HepG2 (cell line): ENCODE measurements around the gene ICAM5. TPM values are rescaled to one million over a fixed set of nuclear protein-coding genes. Genes with fewer than 3 reads are reported as not detected.

Experiments
- ATF5 ChIP-seq: sonication (generic); formaldehyde crosslinking; IDR thresholded peaks from 2 replicates; pipeline ENCODE4 v1.4.0; 2020; ENCODE audit warnings: mild to moderate bottlenecking, low read depth, missing genetic modification reagents
- MAZ ChIP-seq, 2 experiments: sonication (generic) in 1 of 2; formaldehyde crosslinking in 1 of 2; IDR thresholded peaks; 2 replicates each; pipeline versions ENCODE4 v1.5.0 to v1.6.1; 2012 to 2020; ENCODE audit warnings: low read depth in 2 of 2, mild to moderate bottlenecking in 2 of 2, borderline replicate concordance in 1 of 2, improper control_type of control experiment in 1 of 2, low read length in 1 of 2, missing genetic modification reagents in 1 of 2, moderate library complexity in 1 of 2
- RNF2 ChIP-seq: fragments of 450-650 bp; conservative IDR thresholded peaks from 2 replicates; pipeline ENCODE4 v1.6.1; 2016; ENCODE audit warnings: low read depth
- SKIL ChIP-seq: sonication (generic); formaldehyde crosslinking; IDR thresholded peaks from 2 replicates; pipeline ENCODE4 v1.8.0; 2022; ENCODE audit warnings: missing genetic modification reagents, mild to moderate bottlenecking, moderate library complexity, borderline replicate concordance
- TCF12 ChIP-seq, 2 experiments: fragments of 450-650 bp in 1 of 2; sonication (generic) in 1 of 2; formaldehyde crosslinking in 1 of 2; IDR thresholded peaks; 2 replicates each; pipeline versions ENCODE4 v1.6.1 to v1.8.0; 2017 to 2022; ENCODE audit warnings: antibody characterized with exemption in 1 of 2, mild to moderate bottlenecking in 1 of 2, missing genetic modification reagents in 1 of 2, moderate library complexity in 1 of 2
- ZFX ChIP-seq: sonication (generic); formaldehyde crosslinking; IDR thresholded peaks from 2 replicates; pipeline ENCODE4 v1.4.0; 2020; ENCODE audit warnings: mild to moderate bottlenecking, low read depth, missing genetic modification reagents, moderate library complexity
- ZNF232 ChIP-seq: sonication (generic); formaldehyde crosslinking; IDR thresholded peaks from 2 replicates; pipeline ENCODE4 v1.4.0; 2020; ENCODE audit warnings: missing genetic modification reagents, borderline replicate concordance
- ZNF274 ChIP-seq: sonication (generic); formaldehyde crosslinking; IDR thresholded peaks from 2 replicates; pipeline ENCODE4 v1.5.1; 2020; ENCODE audit warnings: mild to moderate bottlenecking, missing genetic modification reagents
- ZNF276 ChIP-seq: sonication (generic); formaldehyde crosslinking; IDR thresholded peaks from 2 replicates; pipeline ENCODE4 v1.4.0; 2020; ENCODE audit warnings: mild to moderate bottlenecking, low read depth, missing genetic modification reagents
- ZNF331 ChIP-seq: sonication (generic); formaldehyde crosslinking; IDR thresholded peaks from 2 replicates; pipeline ENCODE4 v1.4.0; 2020; ENCODE audit warnings: missing genetic modification reagents
- ZNF431 ChIP-seq: sonication (generic); formaldehyde crosslinking; IDR thresholded peaks from 2 replicates; pipeline ENCODE4 v1.9.0; 2022; ENCODE audit warnings: missing genetic modification reagents, low read depth, mild to moderate bottlenecking, borderline replicate concordance
- ZNF451 ChIP-seq: sonication (generic); formaldehyde crosslinking; IDR thresholded peaks from 2 replicates; pipeline ENCODE4 v1.5.0; 2020; ENCODE audit warnings: mild to moderate bottlenecking, missing genetic modification reagents
- ZNF460 ChIP-seq: sonication (generic); formaldehyde crosslinking; IDR thresholded peaks from 2 replicates; pipeline ENCODE4 v1.5.1; 2020; ENCODE audit warnings: missing genetic modification reagents, mild to moderate bottlenecking, borderline replicate concordance
- ZNF558 ChIP-seq: sonication (generic); formaldehyde crosslinking; IDR thresholded peaks from 2 replicates; pipeline ENCODE4 v1.9.0; 2022; ENCODE audit warnings: mild to moderate bottlenecking, missing genetic modification reagents, borderline replicate concordance
- ZSCAN21 ChIP-seq: sonication (generic); formaldehyde crosslinking; IDR thresholded peaks from 2 replicates; pipeline ENCODE4 v1.8.0; 2022; ENCODE audit warnings: mild to moderate bottlenecking, missing genetic modification reagents, moderate library complexity, borderline replicate concordance
- polyA plus RNA-seq, 8 experiments: library from polyadenylated mRNA; depleted of rRNA in 3 of 8; stranded (reverse) in 7 of 8; unstranded in 1 of 8; fragments of >200 nt; fragmentation: Illumina TruSeq in 4 of 8; extraction: Trizol in 4 of 8; gene quantifications; 2 replicates each; pipeline versions ENCODE4 v1.2.1 to v1.2.3, GENCODE V29; 2011 to 2016; ENCODE audit warnings: low read depth in 4 of 8, missing spikeins in 1 of 8, mixed read lengths in 1 of 8; ENCODE audit not compliant: insufficient read depth in 1 of 8
- total RNA-seq, 5 experiments: library from RNA; depleted of rRNA; stranded (reverse); fragments of >200 nt; fragmentation: Illumina TruSeq; extraction: Trizol; gene quantifications; 2 replicates each; pipeline ENCODE4 v1.2.3, GENCODE V29; 2016; ENCODE audit warnings: low read depth in 1 of 5
- TF ChIP-seq, protein P1 (sequence below): sonication (generic); formaldehyde crosslinking; IDR thresholded peaks from 2 replicates; pipeline ENCODE4 v1.4.0; 2020; ENCODE audit warnings: mild to moderate bottlenecking, missing genetic modification reagents

Gene ICAM5
- total and polyA plus RNA-seq, 2 of the 13 experiments (the other 11 are each of a cell fraction or from before 2014, with no cell fraction given): 0.46 to 1.6 TPM

GRCh38 chr19:10295847-10296591, 6.3 kb downstream of the ICAM5 start (continued):
- 0 out of 2 replicates have a peak, but pooled peaks have one; percentile 42 for TF ChIP-seq ZNF431 (CRISPR knock-in tag)
- no peak for TF ChIP-seq TCF12 (IDR thresholded peaks at IDR 0.05)
- peak; percentile 47; the same call in 1 of the 2 replicates for TF ChIP-seq TCF12 (CRISPR knock-in tag; IDR thresholded peaks at IDR 0.05)
- peak; percentile 31; the same call in 1 of the 2 replicates for TF ChIP-seq ZNF331 (CRISPR knock-in tag)
- TF ChIP-seq ZNF558: peak; percentile 53; the same call in 1 of the 2 replicates
- TF ChIP-seq SKIL (CRISPR knock-in tag): peak; percentile 18; the same call in 1 of the 2 replicates
- peak; percentile 59; the same call in 1 of the 2 replicates for TF ChIP-seq ZNF274
- TF ChIP-seq MAZ (IDR thresholded peaks at IDR 0.05; ENCODE audit: borderline replicate concordance, low read depth, low read length): no peak
- 0 out of 2 replicates have a peak, but pooled peaks have one; percentile 45 for TF ChIP-seq MAZ (CRISPR knock-in tag; IDR thresholded peaks at IDR 0.05; ENCODE audit: low read depth)
- peak; percentile 77 for TF ChIP-seq ZFX (CRISPR knock-in tag)
- TF ChIP-seq ZNF276 (CRISPR knock-in tag): peak; percentile 75; the same call in 1 of the 2 replicates
- peak; percentile 90 for TF ChIP-seq RNF2
- no peak for TF ChIP-seq ATF5 (CRISPR knock-in tag)
- peak; percentile 67; the same call in 1 of the 2 replicates for TF ChIP-seq ZNF451
- peak; percentile 70 for TF ChIP-seq ZSCAN21 (CRISPR knock-in tag)
- 0 out of 2 replicates have a peak, but pooled peaks have one; percentile 41 for TF ChIP-seq ZNF232 (CRISPR knock-in tag)
- TF ChIP-seq ZNF460 (CRISPR knock-in tag): no peak
- TF ChIP-seq, protein P1, sequence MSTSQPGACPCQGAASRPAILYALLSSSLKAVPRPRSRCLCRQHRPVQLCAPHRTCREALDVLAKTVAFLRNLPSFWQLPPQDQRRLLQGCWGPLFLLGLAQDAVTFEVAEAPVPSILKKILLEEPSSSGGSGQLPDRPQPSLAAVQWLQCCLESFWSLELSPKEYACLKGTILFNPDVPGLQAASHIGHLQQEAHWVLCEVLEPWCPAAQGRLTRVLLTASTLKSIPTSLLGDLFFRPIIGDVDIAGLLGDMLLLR: peak; percentile 63; the same call in 1 of the 2 replicates
